NCI-H510A treated with DMSO at 0.1 percent for 48 hours (cell line): ENCODE measurements around the gene KDM4C.

Experiments used
- DNase-seq: peaks from one replicate; lab custom pipeline; 2025; lab: John Stamatoyannopoulos, UW

Gene KDM4C

GRCh38 chr9:7097785-7098752 lies 340.3 kb downstream of the KDM4C start:
- DNase-seq = no peak

- DNase-seq = no peak
These were observed 345.6 kb downstream of the KDM4C start for GRCh38 chr9:7103367-7103766.

GRCh38 chr9:7103771-7104170 lies 346.0 kb downstream of the KDM4C start:
- no peak for DNase-seq

GRCh38 chr9:7104625-7105024 lies 346.9 kb downstream of the KDM4C start:
- DNase-seq = no peak

- no peak for DNase-seq
These were observed 347.3 kb downstream of the KDM4C start for GRCh38 chr9:7105095-7105494.

GRCh38 chr9:7108936-7109335 lies 351.2 kb downstream of the KDM4C start:
- no peak for DNase-seq

GRCh38 chr9:7111413-7111812 lies 353.6 kb downstream of the KDM4C start:
- no peak for DNase-seq

- DNase-seq = no peak
These were observed 357.8 kb downstream of the KDM4C start for GRCh38 chr9:7115606-7116005.

- peak; percentile 1 for DNase-seq
These were observed 360.1 kb downstream of the KDM4C start for GRCh38 chr9:7117676-7118561.

- DNase-seq = no peak
These were observed 360.9 kb downstream of the KDM4C start for GRCh38 chr9:7118633-7119032.

- DNase-seq = no peak
These were observed 361.8 kb downstream of the KDM4C start for GRCh38 chr9:7119612-7120011.

- DNase-seq = no peak
These were observed 363.3 kb downstream of the KDM4C start for GRCh38 chr9:7121055-7121454.

GRCh38 chr9:7121664-7122063 lies 363.9 kb downstream of the KDM4C start:
- no peak for DNase-seq

- DNase-seq = no peak
These were observed 366.0 kb downstream of the KDM4C start for GRCh38 chr9:7123743-7124142.

- no peak for DNase-seq
These were observed 367.5 kb downstream of the KDM4C start for GRCh38 chr9:7125231-7125630.

GRCh38 chr9:7129391-7129790 lies 371.6 kb downstream of the KDM4C start:
- no peak for DNase-seq

GRCh38 chr9:7130266-7130820 lies 372.6 kb downstream of the KDM4C start:
- DNase-seq = no peak

GRCh38 chr9:7132605-7133004 lies 374.8 kb downstream of the KDM4C start:
- no peak for DNase-seq

GRCh38 chr9:7135735-7136134 lies 378.0 kb downstream of the KDM4C start:
- DNase-seq = no peak

GRCh38 chr9:7137040-7137439 lies 379.3 kb downstream of the KDM4C start:
- DNase-seq = no peak

- DNase-seq = no peak
These were observed 379.8 kb downstream of the KDM4C start for GRCh38 chr9:7137571-7137970.

GRCh38 chr9:7139886-7140285 lies 382.1 kb downstream of the KDM4C start:
- DNase-seq = no peak

GRCh38 chr9:7140401-7140800 lies 382.6 kb downstream of the KDM4C start:
- DNase-seq = no peak
